Measurements from ENCODE around the gene PHACTR1. TPM values are rescaled to one million over a fixed set of nuclear protein-coding genes. Genes with fewer than 3 reads are reported as not detected.

Gene PHACTR1
- polyA plus RNA-seq, 1 of the 3 experiments (the other 2 are of a cell fraction), result 0.12 TPM

DNA sequence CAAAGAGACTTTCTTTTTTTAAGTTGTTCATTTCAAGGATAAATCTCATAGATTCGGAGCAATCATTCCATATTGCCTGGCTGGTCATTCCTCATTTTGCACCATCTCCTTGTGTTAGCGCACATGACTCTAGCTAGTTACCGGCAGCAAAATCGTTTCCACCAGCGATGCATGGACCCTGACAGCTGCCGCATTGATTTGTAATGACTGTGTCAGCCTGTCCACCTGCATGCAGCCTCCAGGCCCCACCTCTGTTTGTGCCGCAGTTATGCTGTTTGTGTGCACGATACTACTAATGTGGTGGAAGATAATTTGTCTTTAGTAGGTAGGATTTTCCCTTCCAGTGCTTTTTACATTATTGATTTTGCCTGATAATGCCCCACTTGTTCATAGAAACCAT, 447.7 kb downstream of the PHACTR1 start:
- Histone ChIP-seq H4K20me1 (ENCODE audit: insufficient read depth) (no peaks in the 10 kb centered on the region), H2AFZ (ENCODE audit: low read depth) (no peak overlapping the region), H3K27me3 (ENCODE audit: insufficient read depth) (no peaks in the 10 kb centered on the region; the same call in 1 of the 2 replicates), H3K79me2 (ENCODE audit: insufficient read depth) (no peaks in the 10 kb centered on the region), H3K36me3 (replicated peaks in 1 of 2; ENCODE audit: control insufficient read depth in 1 of 2, insufficient read depth in 2 of 2, low read length in 1 of 2) (no peaks in the 10 kb centered on the region), H3K4me3 (ENCODE audit: low read depth in 2 of 2, low read length in 1 of 2) (no peak overlapping the region), H3K9ac (no peak overlapping the region), H3K9me3 (no peaks in the 10 kb centered on the region), H3K9me2 (no peaks in the 10 kb centered on the region), H3K4me1 (ENCODE audit: control insufficient read depth in 1 of 2, insufficient read depth in 2 of 2, low read depth in 1 of 2, low read length in 1 of 2) (no peaks in the 10 kb centered on the region; a peak in 1 of 4 replicates), H3K27ac (ENCODE audit: low read depth in 2 of 2, low read length in 1 of 2) (no peak overlapping the region), H3K4me2 (no peak overlapping the region), H3F3A (replicated peaks; ENCODE audit: insufficient read depth) (no peaks in the 10 kb centered on the region)
- DNase-seq, result no peak
- ChIA-PET CTCF (no interaction called here), POLR2A (no interaction called here)
- WGBS (ENCODE audit: low lambda C conversion rate), result 64% methylated on average over 8 of the region's 8 CpGs
- no peak for TF ChIP-seq ELF1 (IDR thresholded peaks at IDR 0.05)
- TF ChIP-seq, protein P1, sequence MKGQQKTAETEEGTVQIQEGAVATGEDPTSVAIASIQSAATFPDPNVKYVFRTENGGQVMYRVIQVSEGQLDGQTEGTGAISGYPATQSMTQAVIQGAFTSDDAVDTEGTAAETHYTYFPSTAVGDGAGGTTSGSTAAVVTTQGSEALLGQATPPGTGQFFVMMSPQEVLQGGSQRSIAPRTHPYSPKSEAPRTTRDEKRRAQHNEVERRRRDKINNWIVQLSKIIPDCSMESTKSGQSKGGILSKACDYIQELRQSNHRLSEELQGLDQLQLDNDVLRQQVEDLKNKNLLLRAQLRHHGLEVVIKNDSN (IDR thresholded peaks at IDR 0.05; ENCODE audit: borderline replicate concordance, low read depth), result no peak
- no peak for TF ChIP-seq PBX3 (IDR thresholded peaks at IDR 0.05)
- no peak for TF ChIP-seq SMC3 (IDR thresholded peaks at IDR 0.05; ENCODE audit: low read depth, low read length)
- TF ChIP-seq TCF12 (IDR thresholded peaks at IDR 0.05), result no peak
- no peak for TF ChIP-seq FOSL2 (IDR thresholded peaks at IDR 0.05; ENCODE audit: borderline replicate concordance, low read depth)
- no peak for TF ChIP-seq FOXJ3 (CRISPR knock-in tag; IDR thresholded peaks at IDR 0.05)
- no peak for TF ChIP-seq REST (IDR thresholded peaks at IDR 0.05; ENCODE audit: low read depth, low read length)
- TF ChIP-seq USF2 (IDR thresholded peaks at IDR 0.05; ENCODE audit: borderline replicate concordance, low read depth, low read length), result no peak
- no peak for TF ChIP-seq YY1 (IDR thresholded peaks at IDR 0.05; ENCODE audit: low read depth)
- no peak for TF ChIP-seq FOXM1 (IDR thresholded peaks at IDR 0.05; ENCODE audit: low read depth)
- TF ChIP-seq EZH2phosphoT487 (IDR thresholded peaks at IDR 0.05; ENCODE audit: borderline replicate concordance, low read depth), result no peak
- no peak for TF ChIP-seq SIN3A (IDR thresholded peaks at IDR 0.05; ENCODE audit: borderline replicate concordance, low read depth, low read length)
- no peak for TF ChIP-seq JUND (IDR thresholded peaks at IDR 0.05)
- no peak for TF ChIP-seq POLR2AphosphoS5 (IDR thresholded peaks at IDR 0.05; ENCODE audit: low read depth, low read length)

Data from SK-N-SH (cell line).